GM12892 (cell line): ENCODE data around the gene NELL1.

ENCODE experiments used
- POLR2A ChIP-seq: IDR thresholded peaks from 2 replicates; pipeline ENCODE4 v1.6.1; 2011; ENCODE audit warnings: low read depth, low read length, control low read depth
- POLR2AphosphoS5 ChIP-seq: IDR thresholded peaks from 2 replicates; pipeline ENCODE4 v1.6.1; 2011; ENCODE audit warnings: low read depth, low read length, control low read depth

- no peak for TF ChIP-seq POLR2A
- no peak for TF ChIP-seq POLR2AphosphoS5
Measured at GRCh38 chr11:20631519-20632168, 37.7 kb upstream of the NELL1 start.
